GM19467 (cell line): ENCODE data around the gene CSNK1G3.
"Not testable (repeated sequence)": the region's sequence is repeated elsewhere in the genome, so short reads cannot be mapped to it uniquely, and the experiment has no call there.

Experiments
- ATAC-seq: cut with Tn5 transposase; IDR thresholded peaks from one replicate; pipeline ENCODE4 v1.9.1; 2021; ENCODE audit warnings: mild to moderate bottlenecking, moderate library complexity; ENCODE audit not compliant: unreplicated experiment

Gene CSNK1G3

GRCh38 chr5:123511648-123512605 is at the start of gene CSNK1G3:
Gene CSNK1G3, plus strand, starts transcription at chr5:123512177. Its CDS starts 33,487 bp downstream, at chr5:123545664.
- ATAC-seq = peak; percentile 95

- not testable (repeated sequence) for ATAC-seq
Measured at GRCh38 chr5:123466839-123467238, 45.1 kb upstream of the CSNK1G3 start.

GRCh38 chr5:123471385-123471784 is 40.6 kb upstream of the CSNK1G3 start:
- ATAC-seq = no peak

GRCh38 chr5:123472150-123472924 is 39.6 kb upstream of the CSNK1G3 start:
- ATAC-seq = no peak

GRCh38 chr5:123474228-123474627 is 37.7 kb upstream of the CSNK1G3 start:
- no peak for ATAC-seq

GRCh38 chr5:123476731-123477130 is 35.2 kb upstream of the CSNK1G3 start:
- no peak for ATAC-seq

GRCh38 chr5:123478546-123478945 is 33.4 kb upstream of the CSNK1G3 start:
- no peak for ATAC-seq

- ATAC-seq = no peak
Measured at GRCh38 chr5:123482258-123482657, 29.7 kb upstream of the CSNK1G3 start.

GRCh38 chr5:123483446-123484077 is 28.4 kb upstream of the CSNK1G3 start:
- no peak for ATAC-seq

- no peak for ATAC-seq
Measured at GRCh38 chr5:123485275-123485674, 26.7 kb upstream of the CSNK1G3 start.

- ATAC-seq = no peak
Measured at GRCh38 chr5:123486951-123487655, 24.9 kb upstream of the CSNK1G3 start.

GRCh38 chr5:123490974-123491373 is 21.0 kb upstream of the CSNK1G3 start:
- no peak for ATAC-seq

- not testable (repeated sequence) for ATAC-seq
Measured at GRCh38 chr5:123495211-123495610, 16.8 kb upstream of the CSNK1G3 start.

- ATAC-seq = no peak
Measured at GRCh38 chr5:123496892-123497291, 15.1 kb upstream of the CSNK1G3 start.

- ATAC-seq = no peak
Measured at GRCh38 chr5:123500471-123500870, 11.5 kb upstream of the CSNK1G3 start.

GRCh38 chr5:123502120-123502519 is 9.9 kb upstream of the CSNK1G3 start:
- no peak for ATAC-seq

- ATAC-seq = no peak
Measured at GRCh38 chr5:123503299-123503698, 8.7 kb upstream of the CSNK1G3 start.

GRCh38 chr5:123505633-123506032 is 6.3 kb upstream of the CSNK1G3 start:
- no peak for ATAC-seq

GRCh38 chr5:123508441-123508840 is 3.5 kb upstream of the CSNK1G3 start:
- ATAC-seq = no peak

- ATAC-seq = no peak
Measured at GRCh38 chr5:123511290-123511647, 708 bp upstream of the CSNK1G3 start.
